Measurements from ENCODE around the gene OOSP4A.

Gene OOSP4A

GRCh38 chr11:59963733-59964132 lies at the start of gene OOSP4A:
Gene OOSP4A, plus strand, starts transcription at chr11:59964033. Its CDS starts 0 bp downstream, at chr11:59964033.
- no peak for DNase-seq (ENCODE audit: low read depth in 1 of 2, low spot score in 1 of 2)

GRCh38 chr11:59918480-59918879 lies 45.4 kb upstream of the OOSP4A start:
- DNase-seq (ENCODE audit: low read depth in 1 of 2, low spot score in 1 of 2), result no peak

GRCh38 chr11:59918987-59919589 lies 44.7 kb upstream of the OOSP4A start:
- no peak for DNase-seq (ENCODE audit: low read depth in 1 of 2, low spot score in 1 of 2)

- no peak for DNase-seq (ENCODE audit: low read depth in 1 of 2, low spot score in 1 of 2)
Measured at GRCh38 chr11:59923813-59924212, 40.0 kb upstream of the OOSP4A start.

- DNase-seq (ENCODE audit: low read depth in 1 of 2, low spot score in 1 of 2), result no peak
Measured at GRCh38 chr11:59931688-59932087, 32.1 kb upstream of the OOSP4A start.

GRCh38 chr11:59938132-59938531 lies 25.7 kb upstream of the OOSP4A start, which contains the start of gene OOSP1:
Gene OOSP1, plus strand, starts transcription at chr11:59938432. Its CDS starts 23 bp downstream, at chr11:59938455.
- no peak for DNase-seq (ENCODE audit: low read depth in 1 of 2, low spot score in 1 of 2)

- no peak for DNase-seq (ENCODE audit: low read depth in 1 of 2, low spot score in 1 of 2)
Measured at GRCh38 chr11:59938718-59939117, 25.1 kb upstream of the OOSP4A start.

GRCh38 chr11:59939482-59939881 lies 24.4 kb upstream of the OOSP4A start:
- DNase-seq (ENCODE audit: low read depth in 1 of 2, low spot score in 1 of 2), result no peak

- no peak for DNase-seq (ENCODE audit: low read depth in 1 of 2, low spot score in 1 of 2)
Measured at GRCh38 chr11:59941091-59941490, 22.7 kb upstream of the OOSP4A start.

GRCh38 chr11:59943997-59944714 lies 19.7 kb upstream of the OOSP4A start:
- no peak for DNase-seq (ENCODE audit: low read depth in 1 of 2, low spot score in 1 of 2)

- DNase-seq (ENCODE audit: low read depth in 1 of 2, low spot score in 1 of 2), result no peak
Measured at GRCh38 chr11:59944720-59945119, 19.1 kb upstream of the OOSP4A start.

- DNase-seq (ENCODE audit: low read depth in 1 of 2, low spot score in 1 of 2), result no peak
Measured at GRCh38 chr11:59953463-59954218, 10.2 kb upstream of the OOSP4A start.

- no peak for DNase-seq (ENCODE audit: low read depth in 1 of 2, low spot score in 1 of 2)
Measured at GRCh38 chr11:59954219-59954847, 9.5 kb upstream of the OOSP4A start.

- no peak for DNase-seq (ENCODE audit: low read depth in 1 of 2, low spot score in 1 of 2)
Measured at GRCh38 chr11:59957094-59957493, 6.7 kb upstream of the OOSP4A start.

GRCh38 chr11:59960502-59961381 lies 3.1 kb upstream of the OOSP4A start:
- DNase-seq (ENCODE audit: low read depth in 1 of 2, low spot score in 1 of 2), result no peak

GRCh38 chr11:59962107-59962482 lies 1.7 kb upstream of the OOSP4A start:
- DNase-seq (ENCODE audit: low read depth in 1 of 2, low spot score in 1 of 2), result no peak

GRCh38 chr11:59965424-59965823 lies 1.6 kb downstream of the OOSP4A start:
- no peak for DNase-seq (ENCODE audit: low read depth in 1 of 2, low spot score in 1 of 2)

- DNase-seq (ENCODE audit: low read depth in 1 of 2, low spot score in 1 of 2), result no peak
Measured at GRCh38 chr11:59966201-59966600, 2.4 kb downstream of the OOSP4A start.

- no peak for DNase-seq (ENCODE audit: low read depth in 1 of 2, low spot score in 1 of 2)
Measured at GRCh38 chr11:59967677-59968394, 4.0 kb downstream of the OOSP4A start.

GRCh38 chr11:59968395-59968783 lies 4.6 kb downstream of the OOSP4A start:
- no peak for DNase-seq (ENCODE audit: low read depth in 1 of 2, low spot score in 1 of 2)

Measured in stimulated activated CD4-positive, alpha-beta T cell treated with anti-CD3 and anti-CD28 coated beads, Interleukin-15, amount 100 ng/mL, for 1 hour (primary cell).